OCI-LY1 (cell line): ENCODE measurements around the gene ATXN7.

ENCODE experiments used
- H2AFZ ChIP-seq: fragments of 200-600 bp; sonication (generic), shearing (Covaris generic); 2 replicates; pipeline ENCODE4 v1.6.0; 2014; ENCODE audit warnings: antibody characterized with exemption, mild to moderate bottlenecking, low read length
- H3F3A ChIP-seq: fragments of 200-600 bp; sonication (generic), shearing (Covaris generic); 2 replicates; pipeline ENCODE4 v1.6.0; 2014; ENCODE audit warnings: mild to moderate bottlenecking, antibody characterized with exemption, low read length, moderate library complexity; ENCODE audit not compliant: insufficient read depth
- H3K27ac ChIP-seq: fragments of 200-600 bp; sonication (generic); 2 replicates; pipeline ENCODE4 v1.5.1; 2014; ENCODE audit warnings: low read length, mixed run types, mild to moderate bottlenecking, low read depth; ENCODE audit not compliant: poor library complexity, severe bottlenecking
- H3K27me3 ChIP-seq: fragments of 200-600 bp; sonication (generic); 2 replicates; pipeline ENCODE4 v1.6.0; 2014; ENCODE audit warnings: antibody characterized with exemption, mild to moderate bottlenecking, low read length, moderate library complexity; ENCODE audit not compliant: insufficient read depth
- H3K36me3 ChIP-seq: fragments of 200-600 bp; sonication (generic); 2 replicates; pipeline ENCODE4 v1.6.1; 2014; ENCODE audit warnings: mild to moderate bottlenecking, antibody characterized with exemption, low read length, moderate library complexity, mixed read lengths; ENCODE audit not compliant: insufficient read depth
- H3K4me1 ChIP-seq: fragments of 200-600 bp; sonication (generic); 2 replicates; pipeline ENCODE4 v1.5.1; 2014; ENCODE audit warnings: mild to moderate bottlenecking, low read length, moderate library complexity; ENCODE audit not compliant: insufficient read depth, severe bottlenecking
- H3K4me2 ChIP-seq: fragments of 200-600 bp; sonication (generic), shearing (Covaris generic); 2 replicates; pipeline ENCODE4 v1.6.1; 2014; ENCODE audit warnings: low read length
- H3K4me3 ChIP-seq: fragments of 200-600 bp; sonication (generic); 2 replicates; pipeline ENCODE4 v1.5.1; 2014; ENCODE audit warnings: low read length, low read depth, mild to moderate bottlenecking, mixed read lengths; ENCODE audit not compliant: poor library complexity, severe bottlenecking
- H3K79me2 ChIP-seq: fragments of 200-600 bp; shearing (Covaris generic); 2 replicates; pipeline ENCODE4 v1.6.1; 2016; ENCODE audit warnings: mixed run types, low read length, mixed read lengths; ENCODE audit not compliant: insufficient read depth
- H3K9ac ChIP-seq: fragments of 200-600 bp; sonication (generic), shearing (Covaris generic); 2 replicates; pipeline ENCODE4 v1.6.1; 2014; ENCODE audit warnings: mild to moderate bottlenecking, low read length, mixed read lengths
- H3K9me2 ChIP-seq: fragments of 200-600 bp; sonication (generic), shearing (Covaris generic); 2 replicates; pipeline ENCODE4 v1.6.1; 2014; ENCODE audit warnings: low read depth, mild to moderate bottlenecking, low read length, mixed read lengths
- H3K9me3 ChIP-seq: fragments of 200-600 bp; shearing (Covaris generic); 2 replicates; pipeline ENCODE4 v1.6.1; 2014; ENCODE audit warnings: low read length, mixed read lengths
- H4K20me1 ChIP-seq: fragments of 200-600 bp; sonication (generic), shearing (Covaris generic); 2 replicates; pipeline ENCODE4 v1.6.0; 2016; ENCODE audit warnings: mild to moderate bottlenecking, low read length; ENCODE audit not compliant: insufficient read depth
- CTCF ChIP-seq: fragments of 200-600 bp; sonication (generic), shearing (Covaris generic); IDR thresholded peaks from 2 replicates; pipeline ENCODE4 v1.5.1; 2017; ENCODE audit warnings: mild to moderate bottlenecking, antibody characterized with exemption, low read length, moderate library complexity, mixed read lengths
- EZH2 ChIP-seq: fragments of 200-600 bp; sonication (generic), shearing (Covaris generic); IDR thresholded peaks from 2 replicates; pipeline ENCODE4 v1.8.0; 2017; ENCODE audit warnings: borderline replicate concordance, mixed run types, mild to moderate bottlenecking, antibody characterized with exemption, low read length, moderate library complexity, mixed read lengths

ATXN7 gene

DNA sequence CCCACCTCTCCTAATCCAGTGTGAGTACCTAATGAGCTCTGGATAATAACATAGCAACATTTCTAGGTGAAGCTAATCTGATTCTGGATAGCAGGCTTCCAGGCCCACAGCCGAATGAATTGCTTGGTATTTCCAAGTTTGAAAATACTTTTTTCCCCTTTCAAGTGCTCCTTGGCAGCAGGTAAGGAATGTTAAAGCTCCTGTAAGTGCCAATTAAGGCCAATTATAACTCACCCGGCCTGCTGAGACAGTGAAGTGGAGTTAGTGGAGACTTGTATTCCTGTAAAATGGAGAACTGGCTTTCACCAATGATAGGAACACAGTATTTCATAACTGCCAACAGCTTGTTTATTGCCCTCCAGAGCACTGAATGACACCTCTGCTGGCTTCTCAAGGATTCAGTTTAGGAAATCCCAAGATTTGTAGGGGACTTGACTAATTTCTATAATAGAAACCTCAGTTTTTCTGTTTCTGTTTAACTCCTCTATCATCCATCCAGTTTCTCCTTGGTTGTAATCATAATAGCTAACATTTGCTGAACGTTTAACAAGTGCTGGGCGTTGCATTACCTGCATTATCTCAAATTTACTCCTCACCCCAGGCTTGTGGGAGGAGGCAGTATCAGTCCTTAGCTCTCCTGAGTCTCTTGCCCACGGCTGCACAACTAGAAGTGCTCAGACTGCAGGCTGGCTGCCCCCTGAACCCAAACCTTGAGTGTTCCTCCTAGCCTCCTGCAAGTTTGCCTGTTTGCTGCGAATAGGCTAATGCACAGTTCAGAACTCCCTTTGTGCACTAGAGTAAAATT lies 101.2 kb downstream of the ATXN7 start:
- no peak overlapping the region for H3K4me2 ChIP-seq
- H2AFZ ChIP-seq: no peak overlapping the region
- H3K4me1 ChIP-seq: peaks cover 35% of the 10 kb centered on the region
- no peak overlapping the region for H3K4me3 ChIP-seq
- no peaks in the 10 kb centered on the region for H3K9me2 ChIP-seq
- peaks cover 10% of the 10 kb centered on the region; the same call in 1 of the 2 replicates for H3K36me3 ChIP-seq
- no peak for TF ChIP-seq CTCF
- TF ChIP-seq EZH2: no peak
- H3K79me2 ChIP-seq: peaks cover 16% of the 10 kb centered on the region
- no peaks in the 10 kb centered on the region for H3F3A ChIP-seq
- H3K27ac ChIP-seq: no peak overlapping the region
- no peaks in the 10 kb centered on the region for H3K27me3 ChIP-seq
- H4K20me1 ChIP-seq: no peaks in the 10 kb centered on the region
- no peak overlapping the region for H3K9ac ChIP-seq
- no peaks in the 10 kb centered on the region for H3K9me3 ChIP-seq

GRCh38 chr3:63966007-63966406 lies 102.3 kb downstream of the ATXN7 start:
- Histone ChIP-seq H3K9me2 (no peaks in the 10 kb centered on the region), H3K4me1 (peaks cover 35% of the 10 kb centered on the region), H3K27ac (no peak overlapping the region)

DNA sequence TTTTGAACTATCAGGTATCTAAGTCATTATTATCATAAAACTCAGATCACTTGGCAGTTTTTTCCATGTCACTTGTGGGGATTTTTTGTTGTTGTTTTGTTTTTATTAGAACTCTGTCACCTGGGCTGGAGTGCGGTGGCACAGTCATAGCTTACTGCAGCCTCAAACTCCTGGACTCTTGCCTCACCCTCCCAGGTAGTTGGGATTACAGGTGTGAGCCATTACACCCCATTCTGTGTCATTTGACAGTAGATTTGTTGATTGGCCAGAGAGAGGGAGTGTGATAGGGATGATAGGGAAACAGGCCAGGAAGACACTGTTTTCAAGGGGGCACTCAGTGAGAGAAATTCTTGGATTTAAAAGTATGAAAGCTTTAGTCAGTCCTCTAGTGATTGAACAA lies 103.2 kb downstream of the ATXN7 start:
- Histone ChIP-seq H3K9me3 (no peaks in the 10 kb centered on the region), H3K79me2 (peaks cover 22% of the 10 kb centered on the region), H3K4me3 (no peak overlapping the region), H3K4me1 (peaks cover 35% of the 10 kb centered on the region), H3K9me2 (no peaks in the 10 kb centered on the region), H4K20me1 (no peaks in the 10 kb centered on the region), H2AFZ (no peak overlapping the region), H3K9ac (no peak overlapping the region), H3K4me2 (no peak overlapping the region), H3K27ac (no peak overlapping the region), H3K27me3 (no peaks in the 10 kb centered on the region), H3F3A (no peaks in the 10 kb centered on the region), H3K36me3 (peaks cover 12% of the 10 kb centered on the region; the same call in 1 of the 2 replicates)
- TF ChIP-seq EZH2 (no peak), CTCF (no peak)

More at GRCh38 chr3:63966007-63966406, 102.3 kb downstream of the ATXN7 start:
- Histone ChIP-seq H3K27me3 (no peaks in the 10 kb centered on the region), H3K4me3 (no peak overlapping the region), H3K4me2 (no peak overlapping the region), H3K36me3 (peaks cover 10% of the 10 kb centered on the region; the same call in 1 of the 2 replicates), H4K20me1 (no peaks in the 10 kb centered on the region), H3K9ac (no peak overlapping the region), H3K9me3 (no peaks in the 10 kb centered on the region), H3K79me2 (peaks cover 19% of the 10 kb centered on the region), H2AFZ (no peak overlapping the region), H3F3A (no peaks in the 10 kb centered on the region)
- no peak for TF ChIP-seq EZH2
- TF ChIP-seq CTCF: no peak
